GM12864 (cell line): ENCODE results near the gene KIF15.
"Not testable (repeated sequence)": the region's sequence is repeated elsewhere in the genome, so short reads cannot be mapped to it uniquely, and the experiment has no call there.

Experiments
- DNase-seq: peaks from one replicate; pipeline ENCODE4 v3.0.0-alpha.2; 2011; ENCODE audit warnings: low read depth
- H3K4me3 ChIP-seq: 2 replicates; pipeline ENCODE4 v1.5.1; 2011; ENCODE audit warnings: mild to moderate bottlenecking, low read depth, low read length, control low read depth
- CTCF ChIP-seq: IDR thresholded peaks from 2 replicates; pipeline ENCODE4 v1.5.1; 2011; ENCODE audit warnings: low read depth, mild to moderate bottlenecking, moderate library complexity, low read length, control low read depth, inconsistent platforms; ENCODE audit errors: missing control alignments

The KIF15 gene

GRCh38 chr3:44795197-44795596 lies 33.6 kb downstream of the KIF15 start:
- no peak for TF ChIP-seq CTCF
- no peak for DNase-seq
- H3K4me3 ChIP-seq, result no peak overlapping the region

DNA sequence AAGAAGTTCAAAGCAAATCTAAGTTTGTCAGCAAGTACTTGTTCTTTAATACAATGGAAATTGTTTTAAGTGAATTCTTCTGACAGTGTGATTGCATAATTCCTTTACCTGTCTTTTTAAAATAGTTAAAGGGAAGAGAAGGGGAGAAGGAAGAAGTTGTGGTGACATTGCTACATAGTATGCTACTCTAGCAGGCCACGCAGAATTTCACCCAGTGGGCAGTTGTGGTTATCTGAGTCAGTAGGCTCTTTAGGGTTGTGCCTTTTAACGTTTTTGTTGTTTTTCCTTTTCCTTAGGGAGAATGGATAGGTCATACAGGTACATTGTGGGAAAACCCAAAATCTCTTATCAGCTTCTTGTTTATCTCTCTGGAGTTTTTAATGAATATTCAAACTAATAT lies 40.4 kb downstream of the KIF15 start:
- H3K4me3 ChIP-seq, result no peak overlapping the region
- no peak for TF ChIP-seq CTCF
- no peak for DNase-seq

DNA sequence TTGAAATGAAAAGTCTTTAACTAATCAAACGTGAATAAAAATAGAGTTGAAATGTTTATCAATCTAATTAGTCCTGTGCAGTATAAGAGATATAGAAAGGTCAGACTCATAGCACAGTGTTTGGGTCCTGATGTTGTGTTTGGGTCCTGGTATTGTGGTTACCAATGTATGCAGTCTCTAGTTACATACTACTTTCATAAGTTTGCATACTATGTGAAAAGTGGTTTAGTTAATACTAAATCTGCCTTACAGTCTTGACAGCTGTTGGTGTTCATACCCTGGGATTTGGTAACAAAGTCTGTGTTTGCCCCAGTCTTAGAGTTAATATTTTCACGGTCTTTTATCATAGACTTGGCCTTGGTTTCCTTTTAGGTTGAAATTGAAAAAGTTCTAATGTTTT lies 41.7 kb downstream of the KIF15 start:
- H3K4me3 ChIP-seq, result no peak overlapping the region
- DNase-seq, result no peak
- no peak for TF ChIP-seq CTCF

GRCh38 chr3:44805960-44806359 lies 44.4 kb downstream of the KIF15 start:
- H3K4me3 ChIP-seq, result no peak overlapping the region
- TF ChIP-seq CTCF, result no peak
- DNase-seq, result no peak

DNA sequence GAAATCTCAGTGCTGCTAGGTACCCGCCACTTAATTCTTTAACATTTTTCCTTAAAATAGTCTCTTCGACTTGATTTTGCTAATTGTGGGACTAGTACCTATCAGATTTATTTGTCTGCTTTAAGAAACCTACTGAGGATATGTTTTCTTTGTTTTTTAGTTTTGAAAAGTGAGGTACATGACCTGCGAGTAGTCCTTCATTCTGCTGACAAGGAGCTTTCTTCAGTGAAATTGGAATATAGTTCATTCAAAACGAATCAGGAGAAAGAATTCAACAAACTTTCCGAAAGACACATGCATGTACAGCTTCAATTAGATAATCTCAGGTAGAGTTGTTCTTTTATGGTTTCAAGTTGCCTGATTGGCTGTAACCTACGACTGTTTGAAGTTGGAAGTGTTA lies 53.2 kb downstream of the KIF15 start:
- DNase-seq, result no peak
- no peak overlapping the region for H3K4me3 ChIP-seq
- no peak for TF ChIP-seq CTCF

- H3K4me3 ChIP-seq, DNase-seq: not testable (repeated sequence)
Observed at GRCh38 chr3:44816334-44816733, 54.7 kb downstream of the KIF15 start.

- not testable (repeated sequence) for DNase-seq, H3K4me3 ChIP-seq
Observed at GRCh38 chr3:44821206-44821605, 59.6 kb downstream of the KIF15 start.

DNA sequence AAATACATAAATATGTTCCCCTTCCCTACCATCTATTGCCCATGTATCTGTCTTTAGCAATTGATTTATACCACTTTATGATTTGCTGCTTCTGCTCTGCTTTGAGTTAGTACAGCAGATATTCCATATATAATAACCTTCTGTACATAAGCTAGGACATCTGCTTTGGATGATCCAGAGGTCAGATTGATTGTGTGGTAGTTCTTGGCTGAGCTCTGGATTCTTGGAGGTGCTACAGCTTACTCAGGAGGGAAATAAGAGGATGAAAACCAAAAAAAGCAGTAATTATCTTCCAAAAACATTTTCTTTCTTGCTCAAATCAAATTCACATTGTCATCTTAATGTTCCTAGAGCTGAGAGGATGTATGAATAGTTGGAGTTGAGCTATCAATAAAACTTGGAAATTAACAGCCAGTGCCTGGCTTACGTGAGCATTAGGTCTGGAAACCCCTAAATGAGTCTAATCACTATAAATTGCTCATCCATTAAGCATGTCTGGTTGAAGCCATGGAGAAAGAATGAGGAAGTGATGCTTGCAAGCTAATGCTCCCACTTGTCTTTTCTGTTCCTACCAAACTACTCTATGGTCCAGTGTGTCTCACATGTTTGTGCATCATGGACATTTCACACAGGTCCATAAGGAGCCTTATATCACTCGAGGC lies 63.8 kb downstream of the KIF15 start:
- H3K4me3 ChIP-seq, result no peak overlapping the region
- no peak for TF ChIP-seq CTCF
- DNase-seq, result no peak
